HG03571 (cell line): Measurements from ENCODE around the gene COLQ.
"Not testable (repeated sequence)": the region's sequence is repeated elsewhere in the genome, so short reads cannot be mapped to it uniquely, and the experiment has no call there.

ENCODE experiments used
- ATAC-seq: cut with Tn5 transposase; IDR thresholded peaks from one replicate; pipeline ENCODE4 v1.9.1; 2021; ENCODE audit not compliant: unreplicated experiment

COLQ gene

GRCh38 chr3:15458212-15458780, 63.2 kb downstream of the COLQ start:
- no peak for ATAC-seq

GRCh38 chr3:15456915-15457314, 64.6 kb downstream of the COLQ start:
- not testable (repeated sequence) for ATAC-seq

GRCh38 chr3:15456321-15456720, 65.2 kb downstream of the COLQ start:
- ATAC-seq = no peak

GRCh38 chr3:15455756-15456155, 65.8 kb downstream of the COLQ start:
- no peak for ATAC-seq

- ATAC-seq = no peak
Measured at GRCh38 chr3:15454965-15455364, 66.5 kb downstream of the COLQ start.

GRCh38 chr3:15453991-15454625, 67.4 kb downstream of the COLQ start:
- no peak for ATAC-seq

GRCh38 chr3:15453501-15453900, 68.0 kb downstream of the COLQ start:
- no peak for ATAC-seq

- no peak for ATAC-seq
Measured at GRCh38 chr3:15452961-15453360, 68.5 kb downstream of the COLQ start.

GRCh38 chr3:15452156-15452555, 69.3 kb downstream of the COLQ start:
- no peak for ATAC-seq

GRCh38 chr3:15451216-15452113, 70.0 kb downstream of the COLQ start:
- ATAC-seq = no peak

GRCh38 chr3:15450438-15451215, 70.9 kb downstream of the COLQ start:
- ATAC-seq = no peak

- ATAC-seq = no peak
Measured at GRCh38 chr3:15449489-15450224, 71.8 kb downstream of the COLQ start.

GRCh38 chr3:15443826-15444524, 77.5 kb downstream of the COLQ start:
- ATAC-seq = no peak

GRCh38 chr3:15440891-15441290, 80.6 kb downstream of the COLQ start:
- no peak for ATAC-seq

- ATAC-seq = no peak
Measured at GRCh38 chr3:15439476-15439875, 82.0 kb downstream of the COLQ start.

- ATAC-seq = no peak
Measured at GRCh38 chr3:15438983-15439382, 82.5 kb downstream of the COLQ start.

- no peak for ATAC-seq
Measured at GRCh38 chr3:15436246-15436645, 85.3 kb downstream of the COLQ start.

- ATAC-seq = no peak
Measured at GRCh38 chr3:15434756-15435155, 86.8 kb downstream of the COLQ start.

GRCh38 chr3:15433531-15433930, 88.0 kb downstream of the COLQ start:
- no peak for ATAC-seq

GRCh38 chr3:15431256-15431837, 90.2 kb downstream of the COLQ start:
- ATAC-seq = no peak
